Right lobe of liver (tissue), 6 donors: Measurements from ENCODE around the gene CYP2A13. TPM values are rescaled to one million over a fixed set of nuclear protein-coding genes. Genes with fewer than 3 reads are reported as not detected.

Source experiments
- ATAC-seq, 4 donors: fragments of 200-7000 bp; cut with Tn5 transposase; one replicate each; pipeline ENCODE4 v1.9.1; 2020; ENCODE audit warnings: mild to moderate bottlenecking in 4 of 4, moderate library complexity in 4 of 4
- DNase-seq, 3 donors: peaks; one replicate each; pipeline ENCODE4 v3.0.0-alpha.2; 2020
- H3K27ac ChIP-seq, 3 donors: fragments of 200-600 bp; one replicate each; pipeline ENCODE4 v1.8.0; 2022
- H3K27me3 ChIP-seq, 2 donors: fragments of 200-600 bp; one replicate each; pipeline ENCODE4 v1.8.0; 2022
- H3K36me3 ChIP-seq, 4 donors: fragments of 200-600 bp; sonication (generic) in 1 of 4; one replicate each; pipeline versions ENCODE4 v1.5.1 to v1.8.0; 2017 to 2022; ENCODE audit warnings: control low read depth in 1 of 4
- H3K4me1 ChIP-seq, 4 donors: fragments of 200-600 bp; sonication (generic) in 1 of 4; one replicate each; pipeline versions ENCODE4 v1.5.1 to v1.8.0; 2017 to 2022; ENCODE audit warnings: control low read depth in 1 of 4
- H3K4me3 ChIP-seq, 3 donors: fragments of 200-600 bp; one replicate each; pipeline ENCODE4 v1.8.0; 2022
- H3K9me3 ChIP-seq, 4 donors: fragments of 200-600 bp; sonication (generic) in 1 of 4; one replicate each; pipeline versions ENCODE4 v1.5.1 to v1.8.0; 2017 to 2022; ENCODE audit warnings: control low read depth in 1 of 4
- CTCF ChIP-seq, 4 donors: fragments of 200-600 bp in 3 of 4; fragments of 450-650 bp in 1 of 4; IDR thresholded peaks; one replicate each; pipeline versions ENCODE4 v1.5.1 to v1.8.0; 2016 to 2022; ENCODE audit warnings: antibody characterized with exemption in 4 of 4, mild to moderate bottlenecking in 2 of 4
- POLR2A ChIP-seq: fragments of 450-650 bp; IDR thresholded peaks from one replicate; pipeline ENCODE4 v1.6.1; 2017; ENCODE audit warnings: antibody characterized with exemption, mild to moderate bottlenecking
- WGBS: methylation state at CpG from one replicate; pipeline ENCODE4 v1.1.6; 2018; ENCODE audit warnings: low coverage, low lambda C conversion rate; ENCODE audit not compliant: insufficient coverage; ENCODE audit errors: missing lambda C conversion rate; 5-methylcytosine and 5-hydroxymethylcytosine counted together
- intact Hi-C, 2 donors: fragments of 100-400 bp; cut with DNase I; formaldehyde crosslinking; loops; one replicate each; pipeline versions ENCODE4 v1.11.2 to v1.14.1; 2022
- total RNA-seq, 6 experiments: library from RNA; depleted of rRNA in 2 of 6; stranded (reverse); fragments of >200 nt in 2 of 6; fragmentation: NEBNext Ultra II Directional in 3 of 6; extraction: Animal tissue kit (Norgen Biotek cat#: 25700) in 3 of 6; gene quantifications; one replicate each; pipeline versions ENCODE4 v1.1.0 to v1.2.4, GENCODE V29; 2016 to 2023
- donor health status: DM: no; HTN: yes; CAD: no.
- donor health status: DM: no; HTN: no; CAD: no.
- donor health status: DM: no; HTN: no; CAD: no.
- donor health status: DM: no; HTN: yes; CAD: no.
- donor health status: DM: no; HTN: yes; CAD: no.

CYP2A13 gene
- total RNA-seq, 6 experiments from 2014 or later, result 0.73 to 15.8 (median 2.1) TPM; not detected in 3

DNA sequence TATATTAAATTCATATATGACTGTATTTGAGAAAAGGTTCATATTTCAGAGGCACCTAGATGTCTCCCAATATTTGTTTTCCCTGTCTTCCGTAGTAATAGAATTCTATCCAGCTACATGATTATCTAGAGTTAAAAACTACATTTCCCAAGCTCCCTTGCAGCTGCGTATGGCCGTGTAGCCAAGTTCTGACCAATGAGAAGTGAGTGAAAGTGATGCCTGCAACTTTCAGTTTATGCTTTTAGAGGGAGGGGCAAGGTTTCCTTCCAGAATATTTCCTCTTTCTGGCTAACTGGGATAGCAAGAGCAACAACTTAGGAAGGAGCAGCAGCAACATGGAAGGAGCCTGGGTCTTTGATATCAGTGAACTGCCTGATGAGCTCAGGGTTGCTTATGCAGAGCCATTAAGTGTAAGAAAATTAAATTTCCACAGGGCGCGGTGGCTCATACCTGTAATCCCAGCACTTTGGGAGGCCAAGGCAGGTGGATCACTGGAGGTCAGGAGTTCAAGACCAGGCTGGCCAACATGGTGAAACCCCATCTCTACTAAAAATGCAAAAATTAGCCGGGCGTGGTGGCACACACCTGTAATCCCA is 23.2 kb upstream of the CYP2A13 start:
- Histone ChIP-seq H3K9me3 (no peaks in the 10 kb centered on the region), H3K4me3 (no peak overlapping the region), H3K27me3 (no peaks in the 10 kb centered on the region), H3K36me3 (no peaks in the 10 kb centered on the region), H3K27ac (no peak overlapping the region), H3K4me1 (no peaks in the 10 kb centered on the region)
- 44% methylated on average over 5 of the region's 7 CpGs for WGBS
- ATAC-seq (peak; percentile 53 to 66 (median 58)), DNase-seq (no peak)
- TF ChIP-seq CTCF (IDR thresholded peaks at IDR 0.05) (no peak), POLR2A (no peak)
- intact Hi-C loops, result no loop called here

- no peak for TF ChIP-seq POLR2A
Observed at GRCh38 chr19:41076286-41076685, 12.0 kb upstream of the CYP2A13 start.

GRCh38 chr19:41083516-41083915 is 4.7 kb upstream of the CYP2A13 start:
- Histone ChIP-seq H3K27ac (no peak overlapping the region), H3K36me3 (no peaks in the 10 kb centered on the region), H3K9me3 (no peaks in the 10 kb centered on the region), H3K4me3 (no peak overlapping the region), H3K27me3 (no peaks in the 10 kb centered on the region), H3K4me1 (peaks cover 2 to 18% (median 7%) of the 10 kb centered on the region in 4 donors)
- no peak for ATAC-seq
- WGBS, result 69% methylated on average over 2 of the region's 2 CpGs
- no peak for DNase-seq
- intact Hi-C loops, result no loop called here
- TF ChIP-seq CTCF (IDR thresholded peaks at IDR 0.05), result no peak
- no peak for TF ChIP-seq POLR2A

More at GRCh38 chr19:41076286-41076685, 12.0 kb upstream of the CYP2A13 start:
- 94% methylated on average over 2 of the region's 3 CpGs for WGBS
- no peaks in the 10 kb centered on the region for H3K36me3 ChIP-seq
- H3K4me3 ChIP-seq, result no peak overlapping the region
- no peak overlapping the region for H3K27ac ChIP-seq
- no peaks in the 10 kb centered on the region for H3K9me3 ChIP-seq
- H3K27me3 ChIP-seq, result no peaks in the 10 kb centered on the region
- intact Hi-C loops, result no loop called here
- ATAC-seq, result no peak
- H3K4me1 ChIP-seq, result no peaks in the 10 kb centered on the region
- no peak for DNase-seq

GRCh38 chr19:41085748-41086415 is 2.4 kb upstream of the CYP2A13 start:
- Histone ChIP-seq H3K4me3 (no peak overlapping the region), H3K4me1 (peaks cover 2 to 18% (median 7%) of the 10 kb centered on the region in 4 donors), H3K27ac (peak overlapping the region in 2 of 3 donors; percentile 81 to 87), H3K27me3 (no peaks in the 10 kb centered on the region), H3K36me3 (no peaks in the 10 kb centered on the region), H3K9me3 (no peaks in the 10 kb centered on the region)
- ATAC-seq, result peak; percentile 90 to 95 (median 92)
- WGBS, result 13% methylated on average over 1 of the region's 1 CpG
- intact Hi-C loops, result no loop called here
- no peak for TF ChIP-seq POLR2A
- no peak for TF ChIP-seq CTCF (IDR thresholded peaks at IDR 0.05)
- DNase-seq, result peak in 2 of 3 donors; percentile 32 to 67

- Histone ChIP-seq H3K4me3 (no peak overlapping the region), H3K9me3 (no peaks in the 10 kb centered on the region), H3K4me1 (peaks cover 2 to 16% (median 7%) of the 10 kb centered on the region in 4 donors), H3K36me3 (no peaks in the 10 kb centered on the region), H3K27ac (no peak overlapping the region), H3K27me3 (no peaks in the 10 kb centered on the region)
- TF ChIP-seq CTCF (IDR thresholded peaks at IDR 0.05), result no peak
- TF ChIP-seq POLR2A, result no peak
- DNase-seq (no peak), ATAC-seq (no peak)
- intact Hi-C loops, result no loop called here
- WGBS, result 28% methylated on average over 11 of the region's 32 CpGs
Observed at GRCh38 chr19:41089959-41090358, 1.7 kb downstream of the CYP2A13 start.
